Neuronal stem cell (in vitro differentiated cells): ENCODE data around the gene LYPD6.

Experiments
- DNase-seq: peaks from one replicate; pipeline ENCODE4 v3.0.0-alpha.2; 2013; ENCODE audit warnings: low spot score
- H2AFZ ChIP-seq: one replicate; pipeline ENCODE4 v1.6.1; 2013; ENCODE audit warnings: mild to moderate bottlenecking, low read length, inconsistent platforms
- H2AK5ac ChIP-seq: 2 replicates; pipeline ENCODE4 v1.6.1; 2013; ENCODE audit warnings: low read depth, mild to moderate bottlenecking, inconsistent platforms, low read length, moderate library complexity, mixed read lengths
- H2BK120ac ChIP-seq: 2 replicates; pipeline ENCODE4 v1.6.1; 2013; ENCODE audit warnings: low read depth, mild to moderate bottlenecking, inconsistent platforms, low read length, moderate library complexity, mixed read lengths
- H2BK12ac ChIP-seq: one replicate; pipeline ENCODE4 v1.6.1; 2013; ENCODE audit warnings: low read length, inconsistent platforms
- H2BK15ac ChIP-seq: 2 replicates; pipeline ENCODE4 v1.6.1; 2013; ENCODE audit warnings: mild to moderate bottlenecking, low read length, inconsistent platforms, mixed read lengths
- H2BK5ac ChIP-seq: one replicate; pipeline ENCODE4 v1.6.1; 2013; ENCODE audit warnings: inconsistent platforms, mild to moderate bottlenecking, low read length, moderate library complexity
- H3K14ac ChIP-seq: one replicate; pipeline ENCODE4 v1.6.1; 2013; ENCODE audit warnings: low read length, inconsistent platforms
- H3K18ac ChIP-seq: 2 replicates; pipeline ENCODE4 v1.6.1; 2013; ENCODE audit warnings: low read length, inconsistent platforms
- H3K23ac ChIP-seq: 2 replicates; pipeline ENCODE4 v1.6.1; 2013; ENCODE audit warnings: low read depth, mild to moderate bottlenecking, mixed read lengths, low read length, inconsistent platforms; ENCODE audit not compliant: poor library complexity
- H3K27ac ChIP-seq: replicated peaks from 3 replicates; pipeline ENCODE4 v1.5.1; 2013; ENCODE audit warnings: low read length, inconsistent platforms
- H3K27me3 ChIP-seq, 3 experiments: 2 replicates each; pipeline ENCODE4 v1.6.1; 2013; ENCODE audit warnings: low read length in 3 of 3, mild to moderate bottlenecking in 2 of 3, inconsistent platforms in 1 of 3, low read depth in 1 of 3, mixed read lengths in 1 of 3, moderate library complexity in 1 of 3; ENCODE audit not compliant: control insufficient read depth in 3 of 3, insufficient read depth in 3 of 3
- H3K36me3 ChIP-seq, 2 donors: replicated peaks in 1 of 2; 2 replicates each; pipeline ENCODE4 v1.6.1; 2013; ENCODE audit warnings: low read length in 2 of 2; ENCODE audit not compliant: control insufficient read depth in 2 of 2, insufficient read depth in 2 of 2
- H3K4ac ChIP-seq: 2 replicates; pipeline ENCODE4 v1.6.1; 2013; ENCODE audit warnings: inconsistent platforms, mild to moderate bottlenecking, low read length, moderate library complexity
- H3K4me1 ChIP-seq, 2 donors: 1 replicate in 1 of 2; 2 replicates in 1 of 2; pipeline ENCODE4 v1.6.1; 2013; ENCODE audit warnings: low read length in 2 of 2, low read depth in 1 of 2; ENCODE audit not compliant: control insufficient read depth in 2 of 2, insufficient read depth in 1 of 2
- H3K4me2 ChIP-seq: one replicate; pipeline ENCODE4 v1.6.1; 2013; ENCODE audit warnings: mild to moderate bottlenecking, low read length, inconsistent platforms; ENCODE audit not compliant: insufficient read depth, poor library complexity, severe bottlenecking
- H3K4me3 ChIP-seq, 2 donors: 2 replicates each; pipeline ENCODE4 v1.5.1; 2013; ENCODE audit warnings: low read length in 2 of 2, mild to moderate bottlenecking in 2 of 2, inconsistent platforms in 1 of 2, moderate library complexity in 1 of 2
- H3K79me1 ChIP-seq: one replicate; pipeline ENCODE4 v1.6.1; 2013; ENCODE audit warnings: low read depth, mild to moderate bottlenecking, inconsistent platforms, low read length, moderate library complexity
- H3K9ac ChIP-seq: one replicate; pipeline ENCODE4 v1.6.1; 2013; ENCODE audit warnings: mild to moderate bottlenecking, low read depth, low read length, inconsistent platforms; ENCODE audit not compliant: poor library complexity
- H3K9me3 ChIP-seq, 2 donors: replicated peaks in 1 of 2; 2 replicates each; pipeline versions ENCODE3 to v1.6.1; 2013; ENCODE audit warnings: low read length in 2 of 2, mild to moderate bottlenecking in 2 of 2, inconsistent platforms in 1 of 2, low read depth in 1 of 2, mixed read lengths in 1 of 2, moderate library complexity in 1 of 2; ENCODE audit not compliant: control insufficient read depth in 2 of 2, insufficient read depth in 1 of 2
- H4K8ac ChIP-seq: one replicate; pipeline ENCODE4 v1.6.1; 2013; ENCODE audit warnings: low read depth, mild to moderate bottlenecking, inconsistent platforms, low read length, moderate library complexity
- H4K91ac ChIP-seq: one replicate; pipeline ENCODE4 v1.6.1; 2013; ENCODE audit warnings: low read length, low read depth, mild to moderate bottlenecking, inconsistent platforms; ENCODE audit not compliant: poor library complexity
- WGBS, 2 donors: extraction: QIAGEN DNeasy Blood & Tissue Kit; methylation state at CpG; one replicate each; pipeline ENCODE4 v1.1.7; 2013; ENCODE audit warnings: missing lambda C conversion rate in 2 of 2, mixed read lengths in 1 of 2; ENCODE audit not compliant: insufficient read length in 2 of 2, insufficient replicate concordance in 1 of 2; ENCODE audit errors: extremely low coverage in 2 of 2; 5-methylcytosine and 5-hydroxymethylcytosine counted together

The LYPD6 gene

GRCh38 chr2:149393614-149394013 lies 63.2 kb downstream of the LYPD6 start:
- Histone ChIP-seq H3K27me3 (no peaks in the 10 kb centered on the region), H2AFZ (no peak overlapping the region), H3K36me3 (no peaks in the 10 kb centered on the region), H3K4me1 (peaks cover 3 to 14% of the 10 kb centered on the region in 2 donors), H3K4ac (no peak overlapping the region), H2BK12ac (no peak overlapping the region), H3K79me1 (no peaks in the 10 kb centered on the region), H3K18ac (no peak overlapping the region), H4K8ac (no peak overlapping the region), H2BK120ac (no peak overlapping the region), H3K23ac (no peak overlapping the region), H4K91ac (no peak overlapping the region), H3K4me3 (no peak overlapping the region), H3K9ac (no peak overlapping the region), H3K4me2 (no peak overlapping the region), H2BK15ac (no peak overlapping the region), H2BK5ac (no peak overlapping the region), H3K27ac (no peak overlapping the region), H3K9me3 (no peaks in the 10 kb centered on the region), H3K14ac (no peak overlapping the region), H2AK5ac (no peak overlapping the region)
- no CpG with 5 or more reads among the region's 4 CpGs for WGBS, 2 donors
- DNase-seq, result no peak

GRCh38 chr2:149394864-149395263 lies 64.5 kb downstream of the LYPD6 start:
- no peak overlapping the region for H2AFZ ChIP-seq
- no peak overlapping the region for H2BK120ac ChIP-seq
- H2AK5ac ChIP-seq, result no peak overlapping the region
- H2BK12ac ChIP-seq, result no peak overlapping the region
- no peaks in the 10 kb centered on the region for H3K9me3 ChIP-seq
- H3K79me1 ChIP-seq, result no peaks in the 10 kb centered on the region
- H3K23ac ChIP-seq, result no peak overlapping the region
- WGBS, 2 donors, result no CpG with 5 or more reads among the region's 2 CpGs
- no peak overlapping the region for H3K18ac ChIP-seq
- DNase-seq, result no peak
- H4K91ac ChIP-seq, result no peak overlapping the region
- H3K14ac ChIP-seq, result no peak overlapping the region
- no peaks in the 10 kb centered on the region for H3K36me3 ChIP-seq
- H3K4ac ChIP-seq, result no peak overlapping the region
- no peak overlapping the region for H2BK15ac ChIP-seq
- no peak overlapping the region for H3K4me3 ChIP-seq
- no peak overlapping the region for H2BK5ac ChIP-seq
- H3K4me1 ChIP-seq, result peaks cover 0 to 7% of the 10 kb centered on the region in 2 donors
- no peak overlapping the region for H3K9ac ChIP-seq
- H4K8ac ChIP-seq, result no peak overlapping the region
- no peaks in the 10 kb centered on the region for H3K27me3 ChIP-seq
- H3K27ac ChIP-seq, result no peak overlapping the region
- no peak overlapping the region for H3K4me2 ChIP-seq

GRCh38 chr2:149399934-149400615 lies 69.7 kb downstream of the LYPD6 start:
- Histone ChIP-seq H2AFZ (no peak overlapping the region), H3K4me1 (peaks cover 0 to 8% of the 10 kb centered on the region in 2 donors), H2AK5ac (no peak overlapping the region), H3K9ac (no peak overlapping the region), H3K79me1 (no peaks in the 10 kb centered on the region), H3K18ac (no peak overlapping the region), H3K4me3 (no peak overlapping the region), H2BK120ac (no peak overlapping the region), H2BK5ac (no peak overlapping the region), H3K14ac (no peak overlapping the region), H3K4ac (no peak overlapping the region), H4K8ac (no peak overlapping the region), H3K36me3 (no peaks in the 10 kb centered on the region), H3K27me3 (no peaks in the 10 kb centered on the region), H3K23ac (no peak overlapping the region), H3K4me2 (no peak overlapping the region), H2BK15ac (no peak overlapping the region), H4K91ac (no peak overlapping the region), H3K27ac (no peak overlapping the region), H2BK12ac (no peak overlapping the region), H3K9me3 (no peaks in the 10 kb centered on the region)
- no CpG with 5 or more reads among the region's 13 CpGs for WGBS, 2 donors
- no peak for DNase-seq

- Histone ChIP-seq H2AK5ac (no peak overlapping the region), H3K27ac (no peak overlapping the region), H3K9ac (no peak overlapping the region), H2BK12ac (no peak overlapping the region), H2AFZ (no peak overlapping the region), H3K4me3 (no peak overlapping the region), H3K9me3 (no peaks in the 10 kb centered on the region), H3K18ac (no peak overlapping the region), H2BK15ac (no peak overlapping the region), H3K4ac (no peak overlapping the region), H2BK120ac (no peak overlapping the region), H2BK5ac (no peak overlapping the region), H4K91ac (no peak overlapping the region), H3K23ac (no peak overlapping the region), H3K79me1 (no peaks in the 10 kb centered on the region), H3K4me1 (peaks cover 0 to 8% of the 10 kb centered on the region in 2 donors), H4K8ac (no peak overlapping the region), H3K27me3 (no peaks in the 10 kb centered on the region), H3K14ac (no peak overlapping the region), H3K36me3 (no peaks in the 10 kb centered on the region), H3K4me2 (no peak overlapping the region)
- no peak for DNase-seq
- no CpG with 5 or more reads among the region's 2 CpGs for WGBS, 2 donors
These were observed 70.6 kb downstream of the LYPD6 start for GRCh38 chr2:149400997-149401396.
